Measurements from ENCODE around the gene METTL23.

Gene METTL23, protein sequence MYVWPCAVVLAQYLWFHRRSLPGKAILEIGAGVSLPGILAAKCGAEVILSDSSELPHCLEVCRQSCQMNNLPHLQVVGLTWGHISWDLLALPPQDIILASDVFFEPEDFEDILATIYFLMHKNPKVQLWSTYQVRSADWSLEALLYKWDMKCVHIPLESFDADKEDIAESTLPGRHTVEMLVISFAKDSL

DNA sequence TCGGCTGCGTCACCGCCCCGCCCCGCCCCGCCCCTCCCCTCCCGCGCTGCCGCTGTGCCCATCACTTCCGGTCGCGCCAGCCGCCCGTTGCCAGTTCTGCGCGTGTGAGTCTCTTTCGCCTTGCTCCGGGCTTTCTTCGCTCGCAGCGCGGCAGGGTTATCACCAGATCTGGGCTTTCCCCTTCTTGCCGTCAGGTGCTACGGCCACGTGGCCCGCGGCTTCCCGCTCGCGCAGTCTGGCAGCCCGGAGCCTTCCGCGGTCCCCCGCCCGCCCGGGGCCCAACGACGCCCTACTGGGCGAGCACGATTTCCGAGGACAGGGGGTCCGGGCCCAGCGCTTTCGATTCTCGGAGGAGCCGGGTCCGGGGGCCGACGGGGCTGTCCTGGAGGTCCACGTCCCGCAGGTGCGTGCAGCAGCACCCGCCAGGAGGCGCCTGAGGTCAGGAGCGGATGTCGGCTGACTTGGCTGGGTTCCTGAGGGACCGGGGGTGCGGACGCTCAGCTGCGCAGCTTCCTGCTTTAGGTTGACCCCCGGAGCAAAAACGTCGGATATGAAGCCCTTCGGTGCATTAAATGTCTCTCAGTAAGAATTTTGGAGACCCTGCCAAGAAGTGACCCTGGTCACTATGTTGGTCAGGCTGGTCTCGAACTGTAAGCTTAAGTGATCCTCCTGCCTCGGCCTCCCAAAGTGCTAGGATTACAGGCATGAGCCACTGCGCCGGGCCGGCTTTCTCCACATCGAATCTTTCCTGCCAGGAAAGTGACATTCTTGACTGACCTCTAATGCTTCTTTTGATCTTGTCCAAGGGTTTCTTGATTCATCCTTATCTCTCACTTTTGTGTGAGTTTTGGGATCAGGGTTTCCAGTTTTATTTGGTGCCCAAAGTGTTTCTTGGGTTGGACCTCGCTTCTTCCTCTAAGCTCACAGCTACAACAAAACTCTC lies at the start of gene METTL23:
TSS of gene METTL23 (plus strand) at position 64 of the 943 bp plus-strand sequence. CDS start 2,872 bp downstream, outside the sequence.
- DNase-seq (ENCODE audit: low spot score) = peak; percentile 87

DNA sequence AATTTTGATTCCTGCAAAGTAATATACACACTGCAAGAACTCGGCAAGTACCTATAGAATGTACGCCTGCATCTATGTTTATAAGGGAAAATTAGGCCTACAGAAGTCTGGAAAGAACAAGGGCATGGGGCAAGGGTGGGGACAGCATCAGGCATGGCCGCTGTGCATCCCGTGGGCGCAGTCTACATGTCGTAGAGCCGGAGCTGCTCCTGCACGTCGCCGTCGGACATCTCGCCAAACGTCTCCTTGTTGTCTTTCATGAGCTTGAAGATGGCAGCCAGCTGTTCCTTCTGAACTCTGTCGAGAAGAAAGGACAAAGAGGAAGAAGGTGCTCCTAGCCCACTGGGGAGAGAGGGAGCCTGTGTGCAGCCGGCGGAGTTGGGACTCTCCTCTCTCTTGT lies 49.2 kb upstream of the METTL23 start:
- no peak for DNase-seq (ENCODE audit: low spot score)

DNA sequence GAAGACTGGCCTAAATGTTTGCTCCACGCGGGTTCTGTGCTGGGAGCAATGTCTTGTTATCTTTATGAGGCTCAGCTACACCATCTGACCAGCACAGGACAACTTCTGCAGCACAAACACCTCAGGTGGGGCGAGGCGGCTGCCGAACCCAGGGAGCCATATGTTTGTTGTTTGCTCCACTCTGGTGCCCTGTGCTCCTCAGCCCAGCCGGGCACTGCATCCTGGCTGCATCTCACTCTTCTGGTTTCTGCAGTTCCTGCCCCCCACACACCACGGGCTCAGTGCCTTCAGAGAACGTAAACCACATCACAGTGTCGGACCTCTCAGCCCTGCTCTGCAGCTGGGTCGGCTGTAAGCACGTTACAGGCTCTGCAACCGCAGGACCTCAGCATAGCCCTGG lies 48.3 kb upstream of the METTL23 start:
- DNase-seq (ENCODE audit: low spot score) = no peak

DNA sequence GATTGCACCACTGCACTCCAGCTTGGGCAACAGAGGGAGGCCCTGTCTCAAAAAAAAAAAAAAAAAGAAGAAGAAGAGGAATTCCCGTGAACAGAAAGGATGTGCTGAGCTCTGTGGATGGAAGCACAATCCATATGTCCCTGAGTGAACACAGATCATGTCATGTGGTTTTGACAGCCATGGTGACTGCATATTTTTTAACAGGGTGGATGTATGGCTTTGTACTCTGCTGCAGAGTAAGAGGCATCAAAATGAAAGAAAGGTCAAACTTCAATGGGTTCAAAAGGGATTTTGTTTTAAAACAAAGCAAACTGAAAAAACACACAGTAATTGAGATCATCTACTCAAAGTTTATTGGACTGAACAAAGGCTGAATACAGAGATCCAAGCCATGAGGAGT lies 47.4 kb upstream of the METTL23 start:
- no peak for DNase-seq (ENCODE audit: low spot score)

DNA sequence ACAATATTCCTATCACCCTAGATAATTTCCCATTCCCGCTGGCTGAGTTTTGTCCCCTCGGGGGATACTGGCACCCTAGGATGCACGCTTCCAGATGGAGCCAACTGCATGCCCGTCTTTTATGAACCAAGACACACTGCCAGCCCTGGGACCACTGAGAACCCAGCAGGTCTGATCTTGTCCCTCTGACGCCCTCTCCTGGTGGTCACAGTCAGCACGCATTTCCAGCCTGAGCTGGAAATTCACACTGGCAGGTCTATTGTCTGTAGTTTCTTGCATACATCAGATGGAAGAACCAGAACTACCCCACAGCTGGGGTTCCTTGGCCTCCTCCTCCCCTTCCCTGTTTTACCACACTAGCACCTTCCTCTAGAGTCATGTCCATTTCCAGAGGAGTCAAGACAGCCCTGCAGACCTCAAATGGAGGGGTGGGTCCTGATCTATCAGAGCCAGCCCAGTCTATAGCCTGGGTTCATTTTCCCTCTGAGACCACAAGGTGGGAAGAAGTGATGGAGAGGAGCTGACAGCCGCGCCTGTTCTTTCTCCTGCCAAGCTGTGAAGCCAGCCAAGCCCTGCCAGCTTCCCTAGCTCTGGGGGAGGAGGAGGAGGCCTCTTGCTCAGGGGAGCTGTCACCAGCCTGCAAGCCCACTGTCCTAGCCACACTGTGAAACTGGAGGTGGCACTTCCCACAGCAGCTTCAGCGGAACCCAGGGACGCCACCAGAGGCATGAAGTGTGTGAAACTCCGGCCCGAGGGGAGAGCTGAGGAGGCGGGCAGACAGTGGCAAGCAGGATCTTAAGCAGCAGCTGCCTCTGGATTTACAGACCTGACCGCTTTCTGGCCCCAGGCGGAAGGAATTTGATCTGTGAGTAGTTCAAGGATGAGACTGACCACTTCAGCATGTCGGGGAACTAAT lies 45.2 kb upstream of the METTL23 start:
- no peak for DNase-seq (ENCODE audit: low spot score)

DNA sequence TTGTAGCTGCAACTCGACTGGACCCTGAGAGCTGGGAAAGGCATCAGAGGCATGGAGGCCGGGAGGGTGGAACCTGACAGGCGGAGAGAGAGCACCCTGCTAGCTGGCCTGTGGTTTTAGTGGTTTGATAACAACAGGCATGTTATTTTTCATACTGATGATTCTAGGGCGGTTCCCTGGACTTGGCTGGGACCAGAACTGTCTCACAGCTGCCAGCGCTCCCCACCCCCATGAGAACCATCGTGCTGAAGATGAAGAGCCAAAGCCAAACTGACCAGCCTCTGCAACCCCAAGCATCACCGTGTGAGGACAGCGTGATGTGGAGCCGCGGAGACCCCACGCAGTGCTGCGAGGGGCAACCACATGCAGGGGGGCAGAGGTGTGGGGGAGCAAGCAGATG lies 44.3 kb upstream of the METTL23 start:
- DNase-seq (ENCODE audit: low spot score) = no peak

DNA sequence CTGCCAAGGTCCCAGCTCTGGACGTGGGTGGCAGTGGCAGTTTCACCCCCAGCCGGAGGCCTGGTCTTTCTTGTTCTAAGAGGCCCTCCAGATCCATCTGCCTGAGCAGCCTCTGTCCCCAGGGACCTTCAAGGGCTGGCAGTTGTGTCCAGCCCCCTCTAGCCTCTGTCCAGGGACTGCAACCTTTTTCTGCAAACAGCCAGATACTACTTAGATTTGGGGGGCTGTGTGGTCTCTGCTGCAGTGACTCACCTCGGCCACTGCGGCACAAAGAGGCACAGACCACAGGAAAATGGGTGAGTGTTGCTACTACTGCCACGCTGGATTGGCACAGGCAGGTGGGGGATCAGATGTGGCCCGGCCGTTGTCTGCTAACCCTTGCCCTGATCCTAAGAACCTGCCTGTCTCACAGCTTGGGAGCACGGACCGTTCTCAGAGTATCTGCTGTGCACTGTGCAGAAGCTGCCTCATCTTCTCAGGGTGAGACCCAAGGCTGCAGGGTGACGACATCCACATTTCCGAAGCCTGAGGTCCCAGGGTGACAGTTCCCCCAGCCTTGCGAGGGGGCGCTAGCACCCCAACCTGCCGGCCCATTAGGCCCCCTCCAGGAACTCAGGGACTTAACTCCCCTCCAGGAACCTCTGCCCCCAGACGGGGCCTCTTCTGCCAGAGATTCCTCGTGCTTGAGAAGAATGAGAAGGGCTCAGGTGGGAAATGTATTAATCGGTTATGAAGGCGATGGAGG lies 43.5 kb upstream of the METTL23 start:
- DNase-seq (ENCODE audit: low spot score) = no peak

DNA sequence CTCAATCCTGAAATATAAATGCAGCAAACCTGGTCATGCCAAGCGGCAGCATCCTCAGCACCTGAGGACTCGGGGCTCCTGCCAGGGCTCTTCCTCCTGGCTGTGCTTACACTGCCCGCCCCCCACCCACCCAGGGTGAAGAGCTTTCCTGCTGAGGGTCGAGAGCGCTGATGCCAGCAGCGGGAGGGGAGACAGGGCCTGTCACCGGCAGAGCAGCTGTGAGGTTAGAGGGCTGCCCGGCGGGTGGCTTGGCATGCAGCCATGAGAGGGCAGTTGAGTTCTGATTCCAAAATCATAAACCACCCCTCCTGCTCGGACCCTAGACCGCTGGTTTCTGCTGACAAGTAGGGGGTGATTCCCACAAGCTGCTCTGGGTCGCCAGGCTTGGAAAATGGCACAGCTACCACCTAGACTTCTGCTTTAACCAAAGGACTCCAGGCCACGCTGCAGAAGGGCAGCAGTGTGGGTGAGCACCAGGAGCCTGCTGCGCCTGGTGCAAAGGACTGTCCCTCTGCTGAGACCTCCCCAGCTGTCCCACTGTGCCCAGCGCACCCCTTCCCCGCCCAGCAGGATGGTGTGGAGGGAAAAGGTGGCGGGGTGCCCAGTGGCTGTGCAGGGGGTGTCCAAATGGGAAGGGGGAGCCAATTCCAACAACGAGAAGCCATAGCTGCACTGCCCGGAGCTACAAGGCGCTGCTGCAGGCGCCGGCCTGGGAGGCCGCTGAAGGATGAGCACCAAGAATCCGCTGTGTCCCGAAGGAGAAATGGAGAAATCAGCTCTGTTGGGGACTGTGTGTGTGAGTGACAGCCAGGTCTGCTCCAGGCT lies 42.5 kb upstream of the METTL23 start:
- DNase-seq (ENCODE audit: low spot score) = no peak

DNA sequence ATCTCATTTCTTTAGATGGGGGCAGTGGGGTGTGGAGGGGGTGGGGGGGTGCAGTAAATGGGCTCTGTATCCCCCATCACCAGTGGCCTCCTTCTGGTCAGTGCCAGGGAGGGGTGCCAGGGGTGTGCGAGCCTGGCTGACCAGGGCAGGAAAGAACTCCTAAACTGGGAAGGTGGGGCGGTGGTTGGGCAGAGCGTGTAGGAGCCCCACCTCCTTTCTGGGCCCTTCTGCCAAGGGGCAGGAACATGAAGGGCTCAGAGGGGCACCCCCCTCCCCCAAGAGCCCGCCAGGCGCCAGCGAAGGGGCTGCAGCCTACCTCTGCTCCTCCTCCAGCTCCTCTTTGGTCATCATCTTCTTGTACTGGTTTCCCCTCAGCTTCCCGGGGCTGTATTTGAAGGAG lies 41.9 kb upstream of the METTL23 start:
- no peak for DNase-seq (ENCODE audit: low spot score)

DNA sequence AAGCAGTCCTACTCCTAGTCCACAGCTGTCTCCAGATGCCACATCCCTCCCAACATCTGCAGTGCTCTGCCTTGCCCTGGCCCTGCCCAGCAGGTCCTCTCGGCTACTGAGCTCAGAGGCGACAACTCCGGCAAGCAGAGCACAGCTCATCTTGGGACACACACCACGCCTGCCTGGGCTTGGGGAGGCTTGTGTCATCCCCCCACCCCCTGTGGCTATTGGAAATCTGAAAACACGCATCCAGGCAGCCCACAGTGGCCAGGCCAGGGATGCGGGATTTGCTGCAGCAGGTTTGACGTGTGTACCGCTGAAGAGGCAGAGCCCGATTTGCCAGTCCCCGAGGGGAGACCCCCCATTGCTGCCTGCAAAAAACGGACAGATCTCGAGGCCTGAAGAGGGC lies 41.3 kb upstream of the METTL23 start:
- DNase-seq (ENCODE audit: low spot score) = no peak

DNA sequence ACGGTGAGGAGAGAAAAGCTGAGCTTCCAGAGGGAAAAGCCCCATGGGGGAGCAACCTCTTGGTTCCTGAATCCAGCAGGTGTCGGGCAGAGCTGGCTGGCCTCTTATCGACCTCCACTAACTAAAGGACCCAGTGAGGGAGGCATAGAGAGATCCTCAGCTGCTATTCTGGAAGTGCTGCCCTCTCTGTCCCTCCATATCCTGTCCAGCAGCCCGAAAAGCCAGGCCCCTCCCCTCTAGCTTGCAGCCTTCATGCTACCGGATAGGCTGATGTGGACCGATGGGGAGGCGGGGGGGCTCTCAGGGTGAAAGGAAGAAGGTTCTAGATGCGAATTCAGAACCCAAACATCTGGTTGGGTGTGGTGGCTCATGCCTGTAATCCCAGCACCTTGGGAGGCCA lies 40.8 kb upstream of the METTL23 start:
- DNase-seq (ENCODE audit: low spot score) = no peak

DNA sequence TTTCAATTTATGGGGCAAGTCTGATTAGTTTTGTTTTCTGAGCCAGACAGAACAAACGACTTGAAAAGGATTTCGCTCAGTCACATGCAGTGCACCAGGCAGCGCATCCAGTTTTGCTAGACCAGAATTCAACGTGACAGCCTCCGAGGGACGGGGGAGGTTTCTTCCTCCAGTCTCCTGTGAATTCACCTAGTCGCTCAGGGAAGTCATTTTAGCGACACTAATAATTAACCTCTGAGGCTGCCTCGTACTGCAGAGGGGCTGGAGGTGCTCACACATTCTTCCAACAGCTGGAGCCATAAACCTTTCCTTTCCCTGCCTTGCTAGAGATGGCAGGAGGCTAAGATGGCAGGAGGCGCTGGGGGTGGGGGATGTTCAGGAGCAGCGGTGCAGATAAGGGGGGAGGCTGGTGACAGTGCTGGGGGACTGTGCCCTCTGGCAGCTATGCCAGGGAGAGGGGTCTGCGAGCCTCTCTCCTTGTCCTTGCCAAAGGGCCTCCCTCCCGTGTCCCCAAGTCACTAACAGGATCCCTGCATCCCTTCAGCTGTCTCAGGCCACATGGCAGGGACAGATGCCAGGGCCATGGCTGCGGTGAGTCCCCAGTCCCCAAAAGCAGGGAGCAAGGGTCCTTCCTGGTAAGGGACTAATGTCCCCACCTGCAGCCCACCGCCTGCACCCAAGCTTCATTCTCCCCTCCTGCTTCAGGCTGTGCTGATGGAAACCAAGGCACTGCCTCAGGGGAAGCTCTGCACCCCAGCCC lies 39.9 kb upstream of the METTL23 start:
- DNase-seq (ENCODE audit: low spot score) = no peak

DNA sequence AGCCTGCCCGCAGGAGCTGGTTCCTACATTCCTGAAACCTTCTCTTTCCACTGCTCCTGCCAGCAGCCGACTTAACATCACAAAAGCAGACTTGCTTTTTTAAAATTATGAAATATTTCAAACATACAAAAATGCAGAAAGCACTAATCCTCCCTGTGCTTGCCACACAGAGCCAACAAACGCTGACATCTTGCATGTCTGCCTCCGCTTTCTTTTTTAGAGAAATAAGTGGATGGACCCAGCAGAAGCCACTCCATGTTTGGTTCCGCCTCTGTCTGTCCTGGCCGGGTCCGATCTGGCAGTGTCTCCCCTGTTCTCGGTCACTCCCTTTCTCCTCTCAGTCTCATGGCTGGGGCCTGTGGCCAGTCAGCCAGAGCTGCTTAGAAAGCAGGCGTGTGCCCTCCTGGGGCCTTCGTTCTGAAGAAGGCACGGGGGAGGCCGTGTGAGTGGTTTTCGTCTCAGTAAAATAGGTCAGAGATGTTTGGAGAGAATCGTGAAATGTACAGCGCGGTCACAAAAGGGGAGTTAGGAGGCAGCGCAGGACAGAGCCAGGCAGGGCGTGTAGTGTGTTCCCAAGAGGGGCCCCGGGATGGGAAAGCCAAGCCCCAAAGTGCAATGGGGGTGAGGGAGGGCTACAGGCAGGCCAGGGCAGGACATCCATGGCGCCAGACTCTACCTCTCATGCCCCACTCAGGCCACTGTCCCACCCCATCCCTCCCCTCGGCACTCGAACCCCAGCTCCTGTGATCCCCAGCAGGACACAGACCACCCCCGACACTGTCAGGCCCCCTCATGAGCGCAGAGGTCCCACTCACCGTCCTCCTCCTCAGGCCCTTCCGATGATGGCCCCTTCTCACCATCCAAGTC lies 39.1 kb upstream of the METTL23 start:
- DNase-seq (ENCODE audit: low spot score) = no peak

DNA sequence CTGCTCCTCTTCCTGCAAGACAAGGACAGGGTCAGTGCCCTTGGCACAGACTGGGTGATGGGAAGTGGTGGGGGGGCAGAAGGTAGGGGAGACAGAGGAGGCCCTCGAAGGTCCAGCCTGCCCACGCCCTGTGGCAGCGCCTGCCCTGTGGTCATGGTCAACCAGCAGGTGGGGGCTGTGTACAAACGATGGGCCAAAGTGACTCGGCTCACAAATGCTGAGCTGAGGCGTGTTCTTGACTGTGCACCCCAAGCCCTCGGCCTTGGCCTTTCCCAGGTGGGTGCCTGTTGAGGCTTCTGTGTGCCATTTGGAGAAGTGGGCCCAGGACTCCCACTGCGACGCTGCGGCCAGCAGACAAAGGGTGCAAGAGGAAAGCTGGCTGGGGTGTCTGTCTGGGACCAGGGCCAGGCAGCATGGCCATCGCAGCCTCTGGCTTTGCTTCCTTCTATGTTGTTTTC lies 38.4 kb upstream of the METTL23 start:
- no peak for DNase-seq (ENCODE audit: low spot score)

DNA sequence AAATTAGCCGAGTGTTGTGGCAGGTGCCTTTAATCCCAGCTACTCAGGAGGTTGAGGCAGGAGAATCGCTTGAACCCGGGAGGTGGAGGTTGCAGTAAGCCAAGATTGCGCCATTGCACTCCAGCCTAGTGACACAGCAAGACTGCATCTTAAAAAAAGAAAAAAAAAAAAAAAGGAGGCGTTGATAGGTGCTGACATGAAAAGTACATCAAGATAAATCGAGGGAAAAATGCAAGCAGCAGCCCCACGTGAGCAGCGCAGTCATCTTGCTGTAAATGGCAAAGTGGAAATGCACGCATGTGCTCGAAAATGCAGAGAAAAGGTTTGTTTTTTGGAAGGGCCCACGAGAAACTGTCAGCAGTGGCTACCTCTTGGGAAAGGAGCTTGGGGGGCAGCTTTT lies 36.8 kb upstream of the METTL23 start:
- DNase-seq (ENCODE audit: low spot score) = no peak

DNA sequence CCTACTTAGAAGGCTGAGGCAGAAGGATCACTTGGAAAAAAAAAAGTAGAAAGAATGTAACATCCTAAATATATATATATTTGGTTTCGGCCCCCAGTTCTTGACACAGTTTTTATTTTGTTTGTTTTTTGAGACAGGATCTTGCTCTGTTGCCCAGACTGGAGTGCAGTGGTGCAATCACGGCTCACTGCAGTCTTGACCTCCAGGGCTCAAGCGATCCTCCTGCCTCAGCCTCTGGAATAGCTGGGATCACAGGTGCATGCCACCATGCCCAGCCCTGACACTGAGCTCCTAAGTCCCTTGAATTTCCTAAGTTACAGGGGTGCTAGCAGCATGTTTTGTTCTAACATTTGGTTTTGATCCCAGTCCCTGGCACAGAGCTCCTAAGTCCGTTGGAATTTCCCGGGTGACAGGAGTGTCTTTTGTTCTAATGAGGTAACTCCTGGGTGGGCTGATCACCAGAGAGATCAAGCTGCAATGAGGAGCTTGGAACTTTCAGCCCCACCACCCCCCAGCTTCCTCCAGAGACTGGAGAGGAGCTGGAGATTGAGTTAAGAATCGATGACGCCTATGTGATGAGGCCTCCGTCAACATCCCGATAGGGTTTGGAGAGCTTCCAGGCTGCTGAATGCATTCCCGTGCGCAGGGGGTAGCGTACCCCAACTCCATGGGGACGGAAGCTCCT lies 35.9 kb upstream of the METTL23 start:
- no peak for DNase-seq (ENCODE audit: low spot score)

DNA sequence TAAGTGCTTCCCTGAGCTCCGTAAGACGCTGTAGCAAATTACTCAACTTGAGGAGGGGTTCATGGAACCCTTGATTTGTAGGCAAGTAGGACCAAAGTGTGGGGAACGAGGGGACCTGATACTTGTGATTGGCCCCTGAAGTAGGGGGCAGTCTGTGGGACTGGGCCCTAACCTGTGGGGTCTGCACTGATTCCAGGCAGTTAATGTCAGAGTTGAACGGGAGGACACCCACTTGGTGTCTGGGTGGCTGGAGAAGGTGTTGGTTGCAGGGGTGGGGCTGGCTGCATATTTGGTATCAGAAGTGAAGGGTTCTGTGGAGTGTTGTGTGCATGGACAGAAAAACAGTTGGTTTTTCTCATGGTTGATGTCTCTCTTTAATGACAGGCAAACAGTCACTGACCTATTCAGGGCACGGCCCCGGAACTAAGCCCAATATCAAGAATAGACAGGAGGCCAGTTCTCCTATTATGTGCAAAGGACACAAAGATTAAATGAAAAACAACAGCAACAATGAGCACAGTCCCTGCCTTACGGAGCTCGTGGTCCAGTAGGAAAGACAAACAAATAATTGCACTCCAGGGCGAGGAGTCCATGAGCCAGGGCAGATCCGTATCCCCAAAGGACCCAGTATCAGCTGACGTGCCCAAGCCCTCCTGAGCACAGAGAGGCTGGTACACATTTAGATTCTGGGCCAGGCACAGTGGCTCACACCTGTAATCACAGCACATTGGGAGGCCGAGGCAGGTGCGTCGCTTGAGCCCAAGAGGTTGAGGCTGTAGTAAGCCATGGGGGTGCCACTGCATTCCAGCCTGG lies 35.1 kb upstream of the METTL23 start:
- DNase-seq (ENCODE audit: low spot score) = no peak
